H1 (cell line): ENCODE measurements around the gene TRIM27. TPM values are rescaled to one million over a fixed set of nuclear protein-coding genes. Genes with fewer than 3 reads are reported as not detected.

ENCODE experiments used
- CTCF ChIA-PET: fragments of 300-600 bp; sonication (Branson Sonifier 250); formaldehyde crosslinking; loops from one replicate; lab custom pipeline; 2021; ENCODE audit not compliant: partially characterized antibody; lab: Charles Lee
- POLR2A ChIA-PET: fragments of 300-600 bp; sonication (Branson Sonifier 250); formaldehyde crosslinking; loops from one replicate; lab custom pipeline; 2021; ENCODE audit warnings: inconsistent platforms; ENCODE audit not compliant: partially characterized antibody; lab: Charles Lee
- DNase-seq, 2 experiments: peaks; one replicate each; pipeline versions ENCODE4 v3.0.0 to v3.0.0-alpha.2; 2010 to 2022; ENCODE audit warnings: low spot score in 2 of 2, low read depth in 1 of 2, mixed read lengths in 1 of 2
- FAIRE-seq: peaks from 2 replicates; lab custom pipeline; 2011; peaks lifted over from hg19 to GRCh38; lab: Jason Lieb, UNC
- H2AFZ ChIP-seq: 2 replicates; pipeline ENCODE4 v1.8.1; 2012; ENCODE audit warnings: low read length, inconsistent platforms
- H2AK5ac ChIP-seq: 2 replicates; pipeline ENCODE4 v1.6.1; 2013; ENCODE audit warnings: low read depth, low read length
- H2BK120ac ChIP-seq: replicated peaks from 2 replicates; pipeline ENCODE3; 2013; ENCODE audit warnings: low read depth, low read length, inconsistent platforms
- H2BK12ac ChIP-seq: 2 replicates; pipeline ENCODE4 v1.6.1; 2013; ENCODE audit warnings: low read depth, low read length
- H2BK15ac ChIP-seq: 2 replicates; pipeline ENCODE4 v1.6.1; 2013; ENCODE audit warnings: low read length
- H2BK20ac ChIP-seq: 2 replicates; pipeline ENCODE4 v1.6.1; 2013; ENCODE audit warnings: low read length
- H2BK5ac ChIP-seq: 2 replicates; pipeline ENCODE4 v1.6.1; 2013; ENCODE audit warnings: low read depth, low read length
- H3K14ac ChIP-seq: 2 replicates; pipeline ENCODE4 v1.6.1; 2013; ENCODE audit warnings: inconsistent platforms; ENCODE audit not compliant: insufficient read length
- H3K18ac ChIP-seq: 2 replicates; pipeline ENCODE4 v1.6.1; 2013; ENCODE audit warnings: low read length; ENCODE audit errors: extremely low read depth
- H3K23ac ChIP-seq: 2 replicates; pipeline ENCODE4 v1.6.1; 2013; ENCODE audit warnings: inconsistent platforms; ENCODE audit not compliant: insufficient read length
- H3K23me2 ChIP-seq: 2 replicates; pipeline ENCODE4 v1.6.1; 2013; ENCODE audit warnings: low read depth, low read length
- H3K27ac ChIP-seq: 2 replicates; pipeline ENCODE4 v1.6.1; 2011; ENCODE audit warnings: low read depth, low read length, inconsistent platforms
- H3K27me3 ChIP-seq, 4 experiments: replicated peaks in 1 of 4; 1 replicate in 1 of 4; 2 replicates in 3 of 4; pipeline versions ENCODE4 v1.6.1 to v1.8.1; 2011 to 2013; ENCODE audit warnings: low read length in 3 of 4, mild to moderate bottlenecking in 3 of 4, inconsistent platforms in 2 of 4, mixed read lengths in 2 of 4, moderate library complexity in 1 of 4; ENCODE audit not compliant: control insufficient read depth in 3 of 4, insufficient read depth in 3 of 4; ENCODE audit errors: extremely low read depth in 1 of 4
- H3K36me3 ChIP-seq, 4 experiments: 2 replicates each; pipeline versions ENCODE4 v1.6.1 to v1.8.1; 2011 to 2013; ENCODE audit warnings: mild to moderate bottlenecking in 4 of 4, low read length in 3 of 4, moderate library complexity in 2 of 4, control low read depth in 1 of 4, inconsistent platforms in 1 of 4; ENCODE audit not compliant: insufficient read depth in 4 of 4, control insufficient read depth in 2 of 4
- H3K4ac ChIP-seq: replicated peaks from 2 replicates; pipeline ENCODE3; 2013; ENCODE audit warnings: low read length, low read depth, mixed read lengths, inconsistent platforms; ENCODE audit not compliant: insufficient read length
- H3K4me1 ChIP-seq, 4 experiments: replicated peaks in 1 of 4; 1 replicate in 1 of 4; 2 replicates in 3 of 4; pipeline versions ENCODE4 v1.6.1 to v1.8.1; 2011 to 2013; ENCODE audit warnings: low read length in 3 of 4, inconsistent platforms in 2 of 4, mixed read lengths in 1 of 4; ENCODE audit not compliant: insufficient read depth in 4 of 4, control insufficient read depth in 3 of 4
- H3K4me2 ChIP-seq, 2 experiments: 2 replicates each; pipeline versions ENCODE4 v1.6.1 to v1.8.1; 2011 to 2013; ENCODE audit warnings: low read depth in 2 of 2, low read length in 2 of 2, control low read depth in 1 of 2, inconsistent platforms in 1 of 2, mild to moderate bottlenecking in 1 of 2; ENCODE audit not compliant: insufficient read depth in 1 of 2
- H3K4me3 ChIP-seq, 4 experiments: fragments of 200-600, 300-600 bp in 1 of 4; sonication (generic), shearing (Covaris generic), sonication (Bioruptor Twin) in 1 of 4; 2 replicates each; pipeline versions ENCODE4 v1.5.1 to v1.8.1; 2011 to 2016; ENCODE audit warnings: low read length in 4 of 4, low read depth in 3 of 4, control low read depth in 2 of 4, inconsistent platforms in 2 of 4, mild to moderate bottlenecking in 2 of 4, mixed read lengths in 1 of 4, moderate library complexity in 1 of 4; ENCODE audit not compliant: insufficient read depth in 2 of 4; ENCODE audit errors: extremely low read depth in 1 of 4
- H3K56ac ChIP-seq: replicated peaks from 2 replicates; pipeline ENCODE3; 2013; ENCODE audit warnings: low read depth, mild to moderate bottlenecking, mixed read lengths, low read length, inconsistent platforms; ENCODE audit not compliant: insufficient read length
- H3K79me1 ChIP-seq: 2 replicates; pipeline ENCODE4 v1.6.1; 2013; ENCODE audit warnings: low read depth, low read length, control low read depth
- H3K79me2 ChIP-seq, 2 experiments: 2 replicates each; pipeline versions ENCODE4 v1.6.1 to v1.8.1; 2012 to 2013; ENCODE audit warnings: low read length in 2 of 2, mild to moderate bottlenecking in 2 of 2, inconsistent platforms in 1 of 2; ENCODE audit not compliant: insufficient read depth in 2 of 2, control insufficient read depth in 1 of 2
- H3K9ac ChIP-seq, 4 experiments: replicated peaks in 1 of 4; 1 replicate in 1 of 4; 2 replicates in 3 of 4; pipeline versions ENCODE4 v1.6.1 to v1.8.1; 2011 to 2013; ENCODE audit warnings: low read depth in 3 of 4, low read length in 3 of 4, control low read depth in 2 of 4, mild to moderate bottlenecking in 2 of 4, moderate library complexity in 2 of 4, inconsistent platforms in 1 of 4; ENCODE audit errors: extremely low read depth in 1 of 4
- H3K9me3 ChIP-seq, 2 experiments: 2 replicates each; pipeline versions ENCODE4 v1.6.1 to v1.8.1; 2012 to 2013; ENCODE audit warnings: mild to moderate bottlenecking in 2 of 2, moderate library complexity in 2 of 2, control low read depth in 1 of 2, inconsistent platforms in 1 of 2, low read depth in 1 of 2, low read length in 1 of 2, mixed read lengths in 1 of 2; ENCODE audit not compliant: insufficient read depth in 2 of 2
- H4K20me1 ChIP-seq, 2 experiments: replicated peaks in 1 of 2; 2 replicates each; pipeline versions ENCODE3 to v1.8.1; 2011 to 2013; ENCODE audit warnings: inconsistent platforms in 2 of 2, low read length in 2 of 2, mild to moderate bottlenecking in 1 of 2; ENCODE audit not compliant: insufficient read depth in 2 of 2, control insufficient read depth in 1 of 2
- H4K5ac ChIP-seq: 2 replicates; pipeline ENCODE4 v1.6.1; 2013; ENCODE audit warnings: low read length, low read depth, mixed read lengths, inconsistent platforms; ENCODE audit not compliant: insufficient read length
- H4K8ac ChIP-seq: 2 replicates; pipeline ENCODE4 v1.8.0; 2013; ENCODE audit warnings: mild to moderate bottlenecking, moderate library complexity, low read length, inconsistent platforms; ENCODE audit not compliant: insufficient read depth; ENCODE audit errors: extremely low read depth
- H4K91ac ChIP-seq: replicated peaks from 2 replicates; pipeline ENCODE3; 2013; ENCODE audit warnings: low read length, mixed read lengths, inconsistent platforms; ENCODE audit not compliant: insufficient read length
- CREB1 ChIP-seq: IDR thresholded peaks from 2 replicates; pipeline ENCODE4 v1.6.1; 2012; ENCODE audit warnings: inconsistent platforms
- EGR1 ChIP-seq: IDR thresholded peaks from 2 replicates; pipeline ENCODE4 v1.6.1; 2011; ENCODE audit warnings: low read depth, low read length, borderline replicate concordance
- FOSL1 ChIP-seq: IDR thresholded peaks from 2 replicates; pipeline ENCODE4 v1.6.1; 2011; ENCODE audit warnings: mild to moderate bottlenecking, low read depth, low read length, moderate library complexity; ENCODE audit not compliant: insufficient read depth
- HDAC2 ChIP-seq, 2 experiments: fragments of 300-600 bp in 1 of 2; sonication (generic) in 1 of 2; IDR thresholded peaks; 2 replicates each; pipeline ENCODE4 v1.6.1; 2011 to 2012; ENCODE audit warnings: low read depth in 2 of 2, low read length in 2 of 2, mild to moderate bottlenecking in 2 of 2, moderate library complexity in 2 of 2, borderline replicate concordance in 1 of 2, inconsistent platforms in 1 of 2
- POU5F1 ChIP-seq: IDR thresholded peaks from 2 replicates; pipeline ENCODE4 v1.6.1; 2011; ENCODE audit warnings: low read depth, mild to moderate bottlenecking, low read length, moderate library complexity
- RAD21 ChIP-seq, 2 experiments: IDR thresholded peaks in 1 of 2; conservative IDR thresholded peaks in 1 of 2; 2 replicates each; pipeline ENCODE4 v1.6.1; 2011; ENCODE audit warnings: low read depth in 2 of 2, low read length in 2 of 2, improper control_type of control experiment in 1 of 2, inconsistent platforms in 1 of 2, mild to moderate bottlenecking in 1 of 2, moderate library complexity in 1 of 2
- RBBP5 ChIP-seq: IDR thresholded peaks from 2 replicates; pipeline ENCODE4 v1.7.1; 2012; ENCODE audit warnings: low read depth, mild to moderate bottlenecking, inconsistent platforms, low read length, moderate library complexity, borderline replicate concordance
- SIX5 ChIP-seq: IDR thresholded peaks from 2 replicates; pipeline ENCODE4 v1.6.1; 2011; ENCODE audit warnings: mild to moderate bottlenecking, low read depth, low read length
- WGBS, 2 experiments: shearing (Covaris generic) in 1 of 2; methylation state at CpG; one replicate each; pipeline versions ENCODE4 v1.1.6 to v1.1.7; 2013 to 2015; ENCODE audit warnings: low lambda C conversion rate in 2 of 2, mixed read lengths in 2 of 2, inconsistent platforms in 1 of 2, low coverage in 1 of 2, missing lambda C conversion rate in 1 of 2; ENCODE audit not compliant: insufficient replicate concordance in 2 of 2, insufficient coverage in 1 of 2, insufficient read length in 1 of 2; ENCODE audit errors: extremely low coverage in 1 of 2, missing lambda C conversion rate in 1 of 2; 5-methylcytosine and 5-hydroxymethylcytosine counted together
- polyA plus RNA-seq, 7 experiments: library from polyadenylated mRNA; depleted of rRNA in 3 of 7; stranded (reverse) in 5 of 7; unstranded in 2 of 7; fragments of >200 nt in 5 of 7; fragments of 200-250 nt in 2 of 7; gene quantifications; 1 replicate in 5 of 7; 2 replicates in 1 of 7; 4 replicates in 1 of 7; pipeline versions ENCODE4 v1.2.1 to v1.2.3, GENCODE V29; 2011 to 2013; ENCODE audit warnings: missing spikeins in 2 of 7, mixed read lengths in 2 of 7
- total RNA-seq: library from RNA; stranded (reverse); fragmentation: NEBNext Ultra II Directional; extraction: Animal tissue kit (Norgen Biotek cat#: 25700); gene quantifications from 2 replicates; pipeline ENCODE4 v1.2.1, GENCODE V29; 2021
- TF ChIP-seq, protein P1 (sequence below): IDR thresholded peaks from 2 replicates; pipeline ENCODE4 v1.6.1; 2011; ENCODE audit warnings: low read length, improper control_type of control experiment

TRIM27 gene
- total and polyA plus RNA-seq, 2 of the 8 experiments (the other 6 are each of a cell fraction or from before 2014, with no cell fraction given): 76.4 to 85.9 TPM

DNA sequence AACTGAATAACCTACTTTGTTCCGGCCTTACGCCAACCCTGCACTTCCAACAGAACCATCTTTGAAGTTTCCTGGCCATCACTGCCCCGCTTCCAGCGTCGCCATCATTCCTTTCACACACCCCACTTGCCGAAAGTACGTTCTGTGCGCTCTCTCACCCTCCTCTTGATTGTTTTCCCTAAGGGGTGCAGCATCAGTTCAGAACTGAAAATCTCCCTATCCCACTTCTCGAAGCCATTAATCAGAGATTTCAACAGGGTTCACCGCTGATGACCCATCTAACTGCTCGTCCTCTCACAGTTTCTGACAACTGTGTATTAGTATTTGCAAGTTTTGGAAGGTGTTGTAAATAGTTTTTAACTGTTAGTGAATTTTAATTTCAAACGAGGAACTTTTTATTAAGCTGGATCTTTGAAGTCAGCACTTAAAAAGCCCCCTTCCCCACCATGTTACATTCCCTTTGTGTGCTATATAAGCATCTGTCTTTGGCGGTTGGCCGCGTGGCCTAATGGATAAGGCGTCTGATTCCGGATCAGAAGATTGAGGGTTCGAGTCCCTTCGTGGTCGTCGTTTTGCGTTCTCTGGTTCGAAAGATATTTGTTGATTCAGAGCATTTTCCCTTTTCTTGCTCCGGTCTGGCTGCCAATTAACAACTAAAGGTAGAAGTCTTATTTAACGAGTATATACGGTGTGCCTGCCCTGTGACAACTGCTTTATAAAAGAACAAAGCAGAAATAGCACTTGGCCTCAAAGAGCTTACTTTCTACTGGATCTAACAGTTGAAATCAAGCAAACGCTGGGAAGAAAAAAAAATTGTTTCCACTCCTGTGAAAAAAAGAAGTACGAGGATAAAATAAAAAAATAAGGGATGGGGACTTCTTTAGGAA is 42.6 kb downstream of the TRIM27 start:
- H2AFZ ChIP-seq: peak overlapping the region; percentile 97
- 5% methylated on average over 28 of the region's 28 CpGs; no CpG with 5 or more reads in 1 of the 2 experiments for WGBS, 2 experiments
- no peaks in the 10 kb centered on the region for H3K36me3 ChIP-seq
- DNase-seq (peak in 1 of 2 experiments; percentile 96), FAIRE-seq (peak; percentile 58)
- peaks cover 4% of the 10 kb centered on the region; the same call in 1 of the 2 replicates for H3K23me2 ChIP-seq
- H2BK120ac ChIP-seq: peak overlapping the region; percentile 68
- peak overlapping the region; percentile 40; the same call in 1 of the 2 replicates for H3K27ac ChIP-seq
- peaks cover 0 to 4% (median under 1%) of the 10 kb centered on the region in 4 experiments; a peak in 3 of 7 replicates for H3K4me1 ChIP-seq
- ChIA-PET POLR2A (interaction anchor here (0.7 to 5.3 kb wide), 12 partner anchors 9 to 61 kb away, joined by 3 to 34 read pairs (median 6); partner anchors contain the start of gene TRIM27), CTCF (interaction anchor here (0.6 to 3.1 kb wide), 8 partner anchors 8 to 103 kb away, joined by 3 to 10 read pairs (median 3); no protein-coding TSS in a partner anchor)
- H3K56ac ChIP-seq: peak overlapping the region; percentile 80
- H4K20me1 ChIP-seq: no peaks in the 10 kb centered on the region
- peak overlapping the region; percentile 54 for H4K5ac ChIP-seq
- no peak overlapping the region for H3K14ac ChIP-seq
- peak overlapping the region; percentile 66 to 85 for H3K4me2 ChIP-seq
- H3K4ac ChIP-seq: peak overlapping the region; percentile 14
- peak overlapping the region; percentile 76 for H2BK5ac ChIP-seq
- no peaks in the 10 kb centered on the region for H3K79me2 ChIP-seq
- no peak overlapping the region for H2BK20ac ChIP-seq
- H3K4me3 ChIP-seq: peak overlapping the region; percentile 84 to 99 (median 86)
- no peak overlapping the region for H2AK5ac ChIP-seq
- peak overlapping the region; percentile 80; the same call in 1 of the 2 replicates for H2BK12ac ChIP-seq
- peak overlapping the region; percentile 76 for H3K18ac ChIP-seq
- no peaks in the 10 kb centered on the region for H3K27me3 ChIP-seq
- H4K91ac ChIP-seq: peak overlapping the region; percentile 78
- no peak overlapping the region for H3K23ac ChIP-seq
- H3K9ac ChIP-seq: peak overlapping the region; percentile 50 to 89 (median 70)
- H4K8ac ChIP-seq: no peak overlapping the region
- no peaks in the 10 kb centered on the region for H3K79me1 ChIP-seq
- H2BK15ac ChIP-seq: no peak overlapping the region
- peaks cover 0 to 8% of the 10 kb centered on the region in 2 experiments; a peak in 3 of 4 replicates for H3K9me3 ChIP-seq
- TF ChIP-seq SIX5 (no peak), RBBP5 (peak; percentile 98), CREB1 (peak; percentile 28; the same call in 1 of the 2 replicates), EGR1 (no peak), POU5F1 (0 out of 2 replicates have a peak, but pooled peaks have one; percentile 71), HDAC2 (IDR thresholded peaks at IDR 0.05; ENCODE audit: borderline replicate concordance in 1 of 2, low read depth in 2 of 2, low read length in 2 of 2) (no peak), FOSL1 (no peak), RAD21 (IDR thresholded peaks at IDR 0.05 in 1 of 2, conservative IDR thresholded peaks at IDR 0.05 in 1 of 2; ENCODE audit: low read depth in 2 of 2, low read length in 2 of 2) (no peak)
- TF ChIP-seq, protein P1, sequence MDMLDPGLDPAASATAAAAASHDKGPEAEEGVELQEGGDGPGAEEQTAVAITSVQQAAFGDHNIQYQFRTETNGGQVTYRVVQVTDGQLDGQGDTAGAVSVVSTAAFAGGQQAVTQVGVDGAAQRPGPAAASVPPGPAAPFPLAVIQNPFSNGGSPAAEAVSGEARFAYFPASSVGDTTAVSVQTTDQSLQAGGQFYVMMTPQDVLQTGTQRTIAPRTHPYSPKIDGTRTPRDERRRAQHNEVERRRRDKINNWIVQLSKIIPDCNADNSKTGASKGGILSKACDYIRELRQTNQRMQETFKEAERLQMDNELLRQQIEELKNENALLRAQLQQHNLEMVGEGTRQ: no peak
